ENCODE measurements around the gene SMIM38.

- TF ChIP-seq POLR2A (IDR thresholded peaks at IDR 0.05) (no peak), CTCF (IDR thresholded peaks at IDR 0.05) (no peak)
These were observed 1.4 kb upstream of the SMIM38 start for GRCh38 chr11:69154211-69154913.
